Activated CD8-positive, alpha-beta memory T cell treated with anti-CD3 and anti-CD28 coated beads, Interleukin-2, amount 10 ng/mL, durations not matched to agents 7 days and 5 days (primary cell): ENCODE measurements around the gene TMEM131L. TPM values are rescaled to one million over a fixed set of nuclear protein-coding genes. Genes with fewer than 3 reads are reported as not detected.
A peak's percentile ranks its signal among the peaks of the same experiment; 100 is the strongest.
"Not testable (repeated sequence)": the region's sequence is repeated elsewhere in the genome, so short reads cannot be mapped to it uniquely, and the experiment has no call there.

ENCODE experiments used
- ATAC-seq: fragments of 150-1000 bp; cut with Tn5 transposase; one replicate; pipeline ENCODE4 v1.10.0; 2021; ENCODE audit warnings: moderate library complexity
- CTCF ChIA-PET: fragments of 350-600 bp; sonication (Branson Sonifier 250); formaldehyde crosslinking; loops from one replicate; lab custom pipeline; 2021; ENCODE audit warnings: antibody characterized with exemption; lab: Charles Lee
- DNase-seq: peaks from one replicate; pipeline ENCODE4 v3.0.0-alpha.2; 2020
- H3K27ac Mint-ChIP-seq: one replicate; pipeline ENCODE4 v1.8.0; 2021; ENCODE audit warnings: mild to moderate bottlenecking, mixed read lengths
- H3K27me3 Mint-ChIP-seq: one replicate; pipeline ENCODE4 v1.8.0; 2021; ENCODE audit warnings: mixed read lengths
- H3K36me3 Mint-ChIP-seq: one replicate; pipeline ENCODE4 v1.8.0; 2021; ENCODE audit warnings: mild to moderate bottlenecking, mixed read lengths
- H3K4me1 Mint-ChIP-seq: one replicate; pipeline ENCODE4 v1.8.0; 2021; ENCODE audit warnings: mixed read lengths
- H3K4me3 Mint-ChIP-seq: one replicate; pipeline ENCODE4 v1.8.0; 2021; ENCODE audit warnings: mild to moderate bottlenecking, moderate library complexity, mixed read lengths
- H3K9me3 Mint-ChIP-seq: one replicate; pipeline ENCODE4 v1.8.0; 2022; ENCODE audit warnings: low read depth, mixed read lengths
- total RNA-seq, 2 experiments: library from RNA; stranded (reverse); gene quantifications; one replicate each; pipeline ENCODE4 v1.2.3, GENCODE V29; 2021

Gene TMEM131L
- total RNA-seq, 2 experiments from 2014 or later: 29.2 to 34.0 TPM

- no peaks in the 10 kb centered on the region for H3K9me3 Mint-ChIP-seq
- CTCF ChIA-PET: interaction anchor here (1.4 kb wide), 1 partner anchor 154 kb away, joined by 3 read pairs; no protein-coding TSS in a partner anchor
- peaks cover 30% of the 10 kb centered on the region for H3K36me3 Mint-ChIP-seq
- H3K27ac Mint-ChIP-seq: no peak overlapping the region
- no peak for DNase-seq
- H3K4me1 Mint-ChIP-seq: peaks cover 8% of the 10 kb centered on the region
- no peaks in the 10 kb centered on the region for H3K27me3 Mint-ChIP-seq
- ATAC-seq: no peak
- no peak overlapping the region for H3K4me3 Mint-ChIP-seq
Observed at GRCh38 chr4:153595894-153596601, 129.9 kb downstream of the TMEM131L start.

- Mint-ChIP-seq H3K4me3 (no peak overlapping the region), H3K9me3 (no peaks in the 10 kb centered on the region), H3K4me1 (peaks cover 14% of the 10 kb centered on the region), H3K27me3 (no peaks in the 10 kb centered on the region), H3K27ac (no peak overlapping the region), H3K36me3 (peaks cover 41% of the 10 kb centered on the region)
- no peak for ATAC-seq
- CTCF ChIA-PET: interaction anchor here (1.2 kb wide), 1 partner anchor 41 kb away, joined by 3 read pairs; no protein-coding TSS in a partner anchor
- DNase-seq: no peak
Observed at GRCh38 chr4:153602758-153603157, 136.6 kb downstream of the TMEM131L start.

GRCh38 chr4:153603258-153603657, 137.1 kb downstream of the TMEM131L start:
- Mint-ChIP-seq H3K4me1 (peaks cover 14% of the 10 kb centered on the region), H3K4me3 (no peak overlapping the region), H3K27me3 (no peaks in the 10 kb centered on the region), H3K9me3 (no peaks in the 10 kb centered on the region), H3K27ac (no peak overlapping the region), H3K36me3 (peaks cover 36% of the 10 kb centered on the region)
- DNase-seq (no peak), ATAC-seq (no peak)
- CTCF ChIA-PET: interaction anchor here (1.2 kb wide), 1 partner anchor 40 kb away, joined by 3 read pairs; no protein-coding TSS in a partner anchor

- H3K36me3 Mint-ChIP-seq: peaks cover 34% of the 10 kb centered on the region
- CTCF ChIA-PET: interaction anchor here (1.2 kb wide), 1 partner anchor 40 kb away, joined by 3 read pairs; no protein-coding TSS in a partner anchor
Observed at GRCh38 chr4:153603835-153604234, 137.7 kb downstream of the TMEM131L start.

GRCh38 chr4:153609070-153609469, 142.9 kb downstream of the TMEM131L start:
- ATAC-seq, DNase-seq, CTCF ChIA-PET, H3K4me3 Mint-ChIP-seq, H3K27me3 Mint-ChIP-seq, H3K27ac Mint-ChIP-seq, H3K4me1 Mint-ChIP-seq, H3K9me3 Mint-ChIP-seq: not testable (repeated sequence)
- peaks cover 34% of the 10 kb centered on the region for H3K36me3 Mint-ChIP-seq

More at GRCh38 chr4:153603835-153604234, 137.7 kb downstream of the TMEM131L start:
- DNase-seq: no peak
- Mint-ChIP-seq H3K4me1 (peaks cover 14% of the 10 kb centered on the region), H3K27ac (no peak overlapping the region), H3K27me3 (no peaks in the 10 kb centered on the region), H3K4me3 (no peak overlapping the region), H3K9me3 (no peaks in the 10 kb centered on the region)
- no peak for ATAC-seq

GRCh38 chr4:153610623-153611376, 144.6 kb downstream of the TMEM131L start:
- H3K4me3 Mint-ChIP-seq: no peak overlapping the region
- H3K36me3 Mint-ChIP-seq: peaks cover 41% of the 10 kb centered on the region
- peaks cover 10% of the 10 kb centered on the region for H3K4me1 Mint-ChIP-seq
- H3K27me3 Mint-ChIP-seq: no peaks in the 10 kb centered on the region
- ATAC-seq: no peak
- no peak for DNase-seq
- CTCF ChIA-PET: no interaction called here
- H3K27ac Mint-ChIP-seq: no peak overlapping the region
- no peaks in the 10 kb centered on the region for H3K9me3 Mint-ChIP-seq

- no peak overlapping the region for H3K4me3 Mint-ChIP-seq
- no peaks in the 10 kb centered on the region for H3K9me3 Mint-ChIP-seq
- peaks cover 46% of the 10 kb centered on the region for H3K36me3 Mint-ChIP-seq
- CTCF ChIA-PET: no interaction called here
- ATAC-seq (no peak), DNase-seq (no peak)
- peaks cover 16% of the 10 kb centered on the region for H3K4me1 Mint-ChIP-seq
- H3K27ac Mint-ChIP-seq: no peak overlapping the region
- no peaks in the 10 kb centered on the region for H3K27me3 Mint-ChIP-seq
Observed at GRCh38 chr4:153611679-153612078, 145.5 kb downstream of the TMEM131L start.

- Mint-ChIP-seq H3K9me3 (no peaks in the 10 kb centered on the region), H3K27me3 (no peaks in the 10 kb centered on the region), H3K4me3 (no peak overlapping the region), H3K36me3 (peaks cover 56% of the 10 kb centered on the region), H3K27ac (no peak overlapping the region), H3K4me1 (peaks cover 19% of the 10 kb centered on the region)
- CTCF ChIA-PET: no interaction called here
- DNase-seq: no peak
- no peak for ATAC-seq
Observed at GRCh38 chr4:153612878-153613277, 146.7 kb downstream of the TMEM131L start.

- Mint-ChIP-seq H3K4me1 (peaks cover 19% of the 10 kb centered on the region), H3K27ac (peak overlapping the region; percentile 4), H3K4me3 (no peak overlapping the region), H3K9me3 (no peaks in the 10 kb centered on the region), H3K36me3 (peaks cover 58% of the 10 kb centered on the region), H3K27me3 (no peaks in the 10 kb centered on the region)
- peak; percentile 61 for ATAC-seq
- CTCF ChIA-PET: interaction anchor here (1.1 to 1.8 kb wide), 3 partner anchors 27 to 183 kb away, joined by 3 to 6 read pairs (median 3); no protein-coding TSS in a partner anchor
- peak; percentile 73 for DNase-seq
Observed at GRCh38 chr4:153616006-153616555, 149.9 kb downstream of the TMEM131L start.

- H3K9me3 Mint-ChIP-seq: no peaks in the 10 kb centered on the region
- no peak for DNase-seq
- CTCF ChIA-PET: interaction anchor here (1.0 to 1.3 kb wide), 2 partner anchors 16 to 24 kb away, joined by 3 read pairs; no protein-coding TSS in a partner anchor
- H3K36me3 Mint-ChIP-seq: peaks cover 58% of the 10 kb centered on the region
- H3K27me3 Mint-ChIP-seq: no peaks in the 10 kb centered on the region
- H3K4me1 Mint-ChIP-seq: peaks cover 25% of the 10 kb centered on the region
- no peak for ATAC-seq
- no peak overlapping the region for H3K4me3 Mint-ChIP-seq
- no peak overlapping the region for H3K27ac Mint-ChIP-seq
Observed at GRCh38 chr4:153618833-153619232, 152.7 kb downstream of the TMEM131L start.

- peaks cover 52% of the 10 kb centered on the region for H3K36me3 Mint-ChIP-seq
- H3K4me1 Mint-ChIP-seq: peaks cover 22% of the 10 kb centered on the region
- H3K27ac Mint-ChIP-seq: no peak overlapping the region
- H3K27me3 Mint-ChIP-seq: no peaks in the 10 kb centered on the region
- no peak overlapping the region for H3K4me3 Mint-ChIP-seq
- no peaks in the 10 kb centered on the region for H3K9me3 Mint-ChIP-seq
- DNase-seq (no peak), ATAC-seq (no peak)
- CTCF ChIA-PET: interaction anchor here (0.6 kb wide), 1 partner anchor 276 kb away, joined by 3 read pairs; no protein-coding TSS in a partner anchor
Observed at GRCh38 chr4:153619811-153620210, 153.7 kb downstream of the TMEM131L start.

- Mint-ChIP-seq H3K36me3 (peaks cover 52% of the 10 kb centered on the region), H3K27me3 (no peaks in the 10 kb centered on the region), H3K9me3 (no peaks in the 10 kb centered on the region), H3K4me3 (no peak overlapping the region), H3K4me1 (peaks cover 18% of the 10 kb centered on the region), H3K27ac (no peak overlapping the region)
- CTCF ChIA-PET: interaction anchor here (0.6 kb wide), 1 partner anchor 276 kb away, joined by 3 read pairs; no protein-coding TSS in a partner anchor
- no peak for DNase-seq
- no peak for ATAC-seq
Observed at GRCh38 chr4:153620352-153620751, 154.2 kb downstream of the TMEM131L start.

GRCh38 chr4:153622093-153622492, 155.9 kb downstream of the TMEM131L start:
- H3K9me3 Mint-ChIP-seq: no peaks in the 10 kb centered on the region
- H3K27me3 Mint-ChIP-seq: no peaks in the 10 kb centered on the region
- H3K4me3 Mint-ChIP-seq: no peak overlapping the region
- peaks cover 8% of the 10 kb centered on the region for H3K4me1 Mint-ChIP-seq
- peaks cover 40% of the 10 kb centered on the region for H3K36me3 Mint-ChIP-seq
- H3K27ac Mint-ChIP-seq: no peak overlapping the region
- ATAC-seq (no peak), DNase-seq (no peak)
- CTCF ChIA-PET: no interaction called here
